ENCODE measurements around the gene UTP4. TPM values are rescaled to one million over a fixed set of nuclear protein-coding genes. Genes with fewer than 3 reads are reported as not detected.

The UTP4 gene
- total RNA-seq, 1 donor from 2014 or later, result 55.3 TPM

GRCh38 chr16:69204172-69204571, 71.7 kb downstream of the UTP4 start:
- H3K27ac Mint-ChIP-seq, result peak overlapping the region; percentile 14
- TF ChIP-seq CTCF (IDR thresholded peaks at IDR 0.05), result no peak
- H3K4me1 Mint-ChIP-seq, result peaks cover 14% of the 10 kb centered on the region
- CTCF ChIA-PET, result no interaction called here
- no peaks in the 10 kb centered on the region for H3K27me3 Mint-ChIP-seq
- no peak overlapping the region for H3K4me3 Mint-ChIP-seq
- no peak for ATAC-seq (ENCODE audit: low read depth)
- intact Hi-C loops (cut with micrococcal nuclease), result no loop called here
- no peaks in the 10 kb centered on the region for H3K9me3 Mint-ChIP-seq
- POLR2A ChIA-PET, result interaction anchor here (0.6 kb wide), 1 partner anchor 35 kb away, joined by 6 read pairs; no protein-coding TSS in a partner anchor
- DNase-seq, result no peak
- H3K36me3 Mint-ChIP-seq (ENCODE audit: low read depth), result no peaks in the 10 kb centered on the region

GRCh38 chr16:69209735-69210134, 77.3 kb downstream of the UTP4 start:
- peaks cover 6% of the 10 kb centered on the region for H3K4me1 Mint-ChIP-seq
- DNase-seq (no peak), ATAC-seq (ENCODE audit: low read depth) (no peak)
- ChIA-PET POLR2A (interaction anchor here (0.7 kb wide), 1 partner anchor 35 kb away, joined by 9 read pairs; no protein-coding TSS in a partner anchor), CTCF (no interaction called here)
- no peaks in the 10 kb centered on the region for H3K36me3 Mint-ChIP-seq (ENCODE audit: low read depth)
- no peaks in the 10 kb centered on the region for H3K27me3 Mint-ChIP-seq
- intact Hi-C loops (cut with micrococcal nuclease), result no loop called here
- H3K4me3 Mint-ChIP-seq, result no peak overlapping the region
- no peaks in the 10 kb centered on the region for H3K9me3 Mint-ChIP-seq
- no peak overlapping the region for H3K27ac Mint-ChIP-seq
- no peak for TF ChIP-seq CTCF (IDR thresholded peaks at IDR 0.05)

GRCh38 chr16:69217433-69217832, 85.0 kb downstream of the UTP4 start:
- no peak overlapping the region for H3K27ac Mint-ChIP-seq
- CTCF ChIA-PET, result no interaction called here
- H3K4me1 Mint-ChIP-seq, result no peaks in the 10 kb centered on the region
- DNase-seq, result no peak
- intact Hi-C loops (cut with micrococcal nuclease), result no loop called here
- H3K27me3 Mint-ChIP-seq, result no peaks in the 10 kb centered on the region
- no peak overlapping the region for H3K4me3 Mint-ChIP-seq
- no peaks in the 10 kb centered on the region for H3K36me3 Mint-ChIP-seq (ENCODE audit: low read depth)
- POLR2A ChIA-PET, result no interaction called here
- no peak for ATAC-seq (ENCODE audit: low read depth)
- no peak for TF ChIP-seq CTCF (IDR thresholded peaks at IDR 0.05)
- no peaks in the 10 kb centered on the region for H3K9me3 Mint-ChIP-seq

Other genes with a start within 250 kb of the UTP4 start
- gene HAS3, start 27.0 kb upstream of the UTP4 start, total RNA-seq, result 0.71 and 0.82 TPM in 2 replicates
- 134 and 143 TPM in 2 replicates for gene CHTF8, start 61 bp upstream of the UTP4 start, total RNA-seq
- gene SNTB2, start 54.5 kb downstream of the UTP4 start, total RNA-seq, result 7.7 and 9.9 TPM in 2 replicates
- gene VPS4A, start 178.7 kb downstream of the UTP4 start, total RNA-seq, result 34.2 and 41.7 TPM in 2 replicates
- gene PDF, start 197.9 kb downstream of the UTP4 start, total RNA-seq, result 11.1 and 15.3 TPM in 2 replicates
- 40.5 and 45.4 TPM in 2 replicates for gene COG8, start 206.9 kb downstream of the UTP4 start, total RNA-seq
- gene NIP7, start 207.1 kb downstream of the UTP4 start, total RNA-seq, result 42.4 and 44.3 TPM in 2 replicates
- 2.0 and 2.8 TPM in 2 replicates for gene TMED6, start 219.1 kb downstream of the UTP4 start, total RNA-seq